ENCODE results near the gene RPL37. TPM values are rescaled to one million over a fixed set of nuclear protein-coding genes. Genes with fewer than 3 reads are reported as not detected.

The RPL37 gene
- total RNA-seq, 1 experiment from 2014 or later, result 916 TPM

GRCh38 chr5:40781843-40782409 lies 53.1 kb downstream of the RPL37 start:
- no peak overlapping the region for H3K27ac ChIP-seq (ENCODE audit: low read length)
- H3K27me3 ChIP-seq (ENCODE audit: control insufficient read depth, insufficient read depth, low read length), result no peaks in the 10 kb centered on the region
- intact Hi-C loops (cut with micrococcal nuclease; ENCODE audit: unreplicated experiment), result no loop called here
- no TSS peak for BruUV-seq (replicated peaks)
- H3K4me3 ChIP-seq (ENCODE audit: low read depth in 2 of 2, low read length in 2 of 2), result no peak overlapping the region
- ATAC-seq (no peak), DNase-seq (ENCODE audit: low read depth, low spot score) (no peak)
- no peaks in the 10 kb centered on the region for H3K36me3 ChIP-seq (ENCODE audit: control insufficient read depth, insufficient read depth, low read length)
- H3K4me1 ChIP-seq (ENCODE audit: control insufficient read depth, insufficient read depth, low read length), result peaks cover 10% of the 10 kb centered on the region; the same call in 1 of the 2 replicates
- TF ChIP-seq TCF7L2 (IDR thresholded peaks at IDR 0.05; ENCODE audit: low read depth, low read length) (no peak), REST (IDR thresholded peaks at IDR 0.05; ENCODE audit: insufficient read depth in 1 of 2, low read depth in 2 of 2, low read length in 1 of 2) (no peak), SIN3A (IDR thresholded peaks at IDR 0.05; ENCODE audit: borderline replicate concordance, insufficient read depth, low read depth, low read length) (no peak), POLR2AphosphoS5 (IDR thresholded peaks at IDR 0.05; ENCODE audit: low read depth, low read length) (no peak), CTCF (IDR thresholded peaks at IDR 0.05) (no peak)
- no peaks in the 10 kb centered on the region for H3K9me3 ChIP-seq (ENCODE audit: control insufficient read depth, insufficient read depth, low read depth, low read length)
- ChIA-PET POLR2A (no interaction called here), CTCF (no interaction called here)
- in situ Hi-C loops (cut with HindIII; ENCODE audit: low pct_unique_long_range_greater_than_20kb, low sequenced_read_pairs), result no loop called here

GRCh38 chr5:40780858-40781257 lies 54.2 kb downstream of the RPL37 start:
- POLR2A ChIA-PET, result no interaction called here
- in situ Hi-C loops (cut with HindIII; ENCODE audit: low pct_unique_long_range_greater_than_20kb, low sequenced_read_pairs), result no loop called here

More at GRCh38 chr5:40780858-40781257, 54.2 kb downstream of the RPL37 start:
- Histone ChIP-seq H3K27ac (ENCODE audit: low read length) (no peak overlapping the region), H3K27me3 (ENCODE audit: control insufficient read depth, insufficient read depth, low read length) (no peaks in the 10 kb centered on the region), H3K4me1 (ENCODE audit: control insufficient read depth, insufficient read depth, low read length) (peaks cover 20% of the 10 kb centered on the region), H3K4me3 (ENCODE audit: low read depth in 2 of 2, low read length in 2 of 2) (no peak overlapping the region), H3K9me3 (ENCODE audit: control insufficient read depth, insufficient read depth, low read depth, low read length) (no peaks in the 10 kb centered on the region), H3K36me3 (ENCODE audit: control insufficient read depth, insufficient read depth, low read length) (no peaks in the 10 kb centered on the region; the same call in 1 of the 2 replicates)
- no peak for TF ChIP-seq REST (IDR thresholded peaks at IDR 0.05; ENCODE audit: insufficient read depth in 1 of 2, low read depth in 2 of 2, low read length in 1 of 2)
- TF ChIP-seq SIN3A (IDR thresholded peaks at IDR 0.05; ENCODE audit: borderline replicate concordance, insufficient read depth, low read depth, low read length), result no peak
- TF ChIP-seq CTCF (IDR thresholded peaks at IDR 0.05), result no peak
- TF ChIP-seq TCF7L2 (IDR thresholded peaks at IDR 0.05; ENCODE audit: low read depth, low read length), result no peak
- no peak for ATAC-seq
- DNase-seq (ENCODE audit: low read depth, low spot score), result no peak
- CTCF ChIA-PET, result no interaction called here
- BruUV-seq (replicated peaks), result TSS peak; percentile 6
- intact Hi-C loops (cut with micrococcal nuclease; ENCODE audit: unreplicated experiment), result no loop called here
